Inferior parietal cortex (tissue), 1 donor: ENCODE measurements around the gene PSMB8.
"Not testable (repeated sequence)": the region's sequence is repeated elsewhere in the genome, so short reads cannot be mapped to it uniquely, and the experiment has no call there.

Experiments used
- DNase-seq: peaks from one replicate; pipeline ENCODE4 v3.0.0-alpha.2; 2016; ENCODE audit errors: extremely low spot score

PSMB8 gene

DNA sequence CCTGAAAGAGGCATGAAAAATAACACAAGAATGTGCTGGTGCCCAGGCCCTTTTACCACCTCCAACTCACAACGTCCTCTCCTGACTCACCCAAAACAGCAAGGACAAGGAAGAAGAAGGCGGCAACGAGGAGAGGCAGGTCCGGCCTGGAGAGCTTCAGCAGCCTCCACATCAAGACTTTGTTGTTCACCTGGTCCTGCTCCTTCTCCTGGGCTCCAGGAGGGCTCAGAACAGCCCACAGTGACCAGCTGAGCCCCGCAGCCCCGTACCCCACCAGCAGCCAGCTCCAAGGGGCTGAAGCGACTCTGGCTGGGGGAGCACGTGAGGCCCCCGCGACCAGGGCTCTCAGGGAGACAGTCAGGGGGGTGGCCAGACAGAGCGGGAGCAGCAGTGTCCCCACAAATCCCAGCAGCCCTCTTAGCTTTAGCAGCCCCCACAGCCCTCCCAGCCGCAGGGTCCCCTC, 6.2 kb downstream of the PSMB8 start:
- no peak for DNase-seq

DNA sequence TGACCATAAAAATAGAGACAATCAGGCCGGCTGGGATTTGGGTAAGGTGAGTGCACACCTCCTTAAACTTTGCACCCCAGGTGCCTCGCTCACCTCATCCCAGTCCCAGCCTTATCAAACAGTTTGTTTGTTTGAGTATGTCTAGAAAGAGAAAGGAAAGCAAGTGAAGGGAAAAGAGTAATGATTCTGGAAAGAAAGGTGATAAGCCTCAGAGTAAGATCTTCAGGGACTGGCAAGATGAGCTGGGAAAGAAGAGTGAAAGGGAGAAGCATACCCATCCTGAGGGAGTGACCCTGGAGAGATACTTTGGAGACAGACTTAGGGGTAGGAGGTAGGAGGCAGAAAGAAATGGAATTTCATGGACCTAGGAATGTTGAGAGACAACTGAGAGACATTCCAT, 7.0 kb downstream of the PSMB8 start:
- no peak for DNase-seq

DNA sequence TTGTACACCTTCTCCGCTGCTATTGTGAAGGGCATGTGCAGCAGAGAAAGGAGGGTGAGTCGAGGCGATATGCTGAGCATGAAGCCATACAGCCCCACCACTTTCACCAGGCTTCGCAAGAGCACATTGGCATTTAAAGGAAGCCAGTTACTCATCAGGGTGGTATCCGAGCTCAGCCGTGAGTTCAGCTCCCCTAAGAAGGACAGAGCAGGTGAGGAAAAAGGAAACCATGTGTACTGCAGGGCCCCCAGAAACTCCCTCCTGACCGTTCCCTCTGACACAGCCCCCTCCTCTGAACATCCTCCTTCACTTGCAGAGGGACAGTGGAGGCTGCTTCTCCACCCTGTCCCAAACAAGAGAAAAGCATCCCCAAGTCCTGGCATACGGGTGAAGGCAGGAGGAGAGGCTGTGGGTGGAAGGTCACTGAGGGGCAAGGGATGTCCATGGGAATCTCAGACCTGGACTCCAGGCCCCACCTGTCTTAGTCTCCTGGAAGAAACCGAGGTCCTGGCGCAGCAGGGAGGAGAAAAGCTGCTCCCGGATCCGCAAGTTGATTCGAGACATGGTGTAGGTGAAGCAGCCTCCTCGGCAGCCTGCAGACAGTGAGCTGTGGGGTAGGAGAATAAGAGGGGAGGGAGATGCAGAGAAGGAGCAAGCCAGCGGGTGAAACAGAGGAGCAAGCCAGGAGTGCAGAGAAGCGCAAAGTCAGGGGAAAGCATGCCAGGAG, 8.5 kb downstream of the PSMB8 start:
- no peak for DNase-seq

DNA sequence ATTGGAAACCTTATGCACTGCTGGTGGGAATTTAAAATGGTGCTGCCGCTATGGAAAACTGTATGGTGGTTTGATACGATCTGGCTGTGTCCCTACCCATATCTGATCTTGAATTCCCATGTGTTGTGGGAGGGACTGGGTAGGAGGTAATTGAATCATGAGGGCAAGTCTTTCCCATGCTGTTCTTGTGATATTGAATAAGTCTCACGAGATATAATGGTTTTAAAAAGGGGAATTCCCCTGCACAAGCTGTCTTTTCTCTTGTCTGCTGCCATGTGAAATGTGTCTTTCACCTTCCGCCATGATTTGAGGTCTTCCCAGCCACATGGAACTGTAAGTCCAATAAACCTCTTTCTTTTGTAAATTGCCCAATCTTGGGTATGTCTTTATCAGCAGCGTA, 10.2 kb downstream of the PSMB8 start:
- DNase-seq = no peak

DNA sequence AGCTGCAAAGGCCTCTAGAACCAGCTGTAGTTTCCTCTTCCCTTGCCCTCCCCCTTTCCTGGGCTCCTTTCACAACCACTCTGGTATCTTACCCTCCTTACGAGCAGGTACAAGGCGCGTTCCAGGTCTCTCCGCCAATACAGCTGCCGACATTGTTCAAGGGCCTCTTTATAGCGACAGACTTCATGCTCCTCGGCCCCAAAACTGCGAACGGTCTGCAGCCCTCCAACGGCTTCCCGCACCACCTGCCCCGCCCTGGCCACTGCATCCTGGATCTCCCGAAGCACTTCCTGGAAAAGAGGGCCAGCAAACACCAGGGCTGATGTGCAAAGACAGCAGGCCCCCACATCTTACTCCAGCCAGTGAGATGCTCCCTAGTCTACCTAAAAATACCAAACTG, 11.3 kb downstream of the PSMB8 start:
- no peak for DNase-seq

DNA sequence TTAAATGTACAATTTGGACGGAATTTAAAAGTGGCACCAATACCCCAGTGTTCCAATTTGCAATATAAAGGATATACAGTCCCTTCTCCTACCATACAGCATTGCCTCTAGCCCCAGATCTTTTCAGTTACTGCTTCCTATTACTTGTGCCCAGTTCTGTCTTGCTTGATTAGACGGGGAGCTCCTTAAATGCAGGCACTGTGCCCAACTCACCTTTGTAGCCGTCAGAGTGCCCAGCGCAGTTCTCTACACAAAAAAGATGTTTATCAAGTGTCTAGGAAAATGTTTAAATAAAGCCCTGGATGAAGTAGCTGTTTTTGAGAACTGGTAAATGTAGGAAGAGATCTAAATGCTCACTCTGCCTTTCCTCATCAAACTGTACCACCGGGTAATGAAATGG, 12.9 kb downstream of the PSMB8 start:
- DNase-seq = no peak

DNA sequence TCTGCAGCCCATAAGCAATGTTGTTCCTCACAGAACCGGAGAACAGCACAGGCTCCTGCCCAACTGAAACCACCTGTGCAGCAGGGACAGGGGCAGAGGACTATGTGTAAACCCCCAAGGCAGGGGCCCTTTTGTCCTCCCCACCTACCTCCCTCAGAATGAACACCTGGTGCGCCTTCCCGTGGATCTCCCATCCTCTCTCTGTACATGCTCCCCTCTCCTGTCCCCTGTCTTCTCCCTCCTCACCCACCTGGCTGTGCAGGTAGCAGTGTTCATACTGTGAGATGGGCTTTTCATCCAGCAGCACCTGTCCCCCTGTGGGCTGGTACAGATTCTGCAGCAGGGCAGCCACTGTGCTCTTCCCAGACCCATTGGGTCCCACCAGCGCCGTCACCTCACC, 13.8 kb downstream of the PSMB8 start:
- no peak for DNase-seq

DNA sequence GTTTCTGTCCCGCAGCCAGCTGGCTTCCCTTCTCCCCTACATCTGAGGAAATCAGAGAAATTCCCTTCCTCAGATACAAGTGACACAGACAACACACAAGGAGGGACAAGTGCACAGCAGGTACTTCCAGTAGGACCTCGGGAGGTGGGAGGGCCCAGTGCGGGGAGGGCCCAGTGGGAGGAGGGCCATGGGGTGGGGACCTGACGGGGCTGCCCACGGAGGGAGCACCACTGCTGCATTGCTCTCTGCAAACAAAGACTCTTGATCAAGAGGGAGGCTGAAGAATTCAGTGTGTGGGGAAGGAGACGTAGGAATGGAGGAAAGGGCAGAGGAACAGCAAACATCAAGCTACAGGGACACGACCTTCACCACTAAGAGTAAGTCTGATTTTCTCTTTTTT, 14.4 kb downstream of the PSMB8 start:
- DNase-seq = no peak

DNA sequence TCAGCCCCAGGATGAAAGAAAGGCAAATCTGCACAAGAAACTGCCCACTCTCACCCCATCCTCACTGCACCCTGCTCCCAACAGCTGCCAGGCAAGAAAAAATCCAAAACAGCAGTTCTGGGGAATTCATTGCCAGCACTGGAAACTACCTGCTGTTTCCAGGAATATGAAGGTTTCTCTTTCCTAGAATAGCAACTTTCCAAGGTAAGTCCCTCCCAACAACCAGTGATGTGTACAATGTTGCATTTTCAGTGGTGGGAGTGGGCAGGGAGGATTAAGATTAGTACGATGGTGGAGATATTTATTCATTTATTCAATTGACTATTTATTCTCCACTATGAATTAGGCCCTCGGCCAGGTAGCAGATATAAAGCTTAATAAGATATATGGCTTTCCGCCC, 16.8 kb downstream of the PSMB8 start:
- DNase-seq = no peak

DNA sequence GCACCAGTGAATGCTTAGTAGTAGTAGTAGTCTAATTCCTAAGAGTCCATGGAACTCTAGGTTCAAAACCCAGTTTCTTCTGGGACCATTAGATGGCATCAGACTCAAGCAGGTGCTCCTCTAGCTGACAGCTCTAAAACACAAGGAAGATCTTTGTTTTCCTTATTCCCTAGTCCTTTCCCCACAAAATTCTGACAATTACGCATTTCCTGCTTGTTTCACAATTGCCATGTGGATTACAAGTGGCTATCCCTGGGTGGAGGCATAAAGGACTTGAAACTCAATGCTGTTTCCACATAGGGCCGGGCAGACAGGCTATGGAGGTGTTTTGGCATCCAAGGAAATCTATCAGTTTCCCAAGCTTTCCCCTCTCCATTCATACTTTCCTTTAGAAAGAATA, 17.9 kb downstream of the PSMB8 start:
- peak; percentile 29 for DNase-seq

DNA sequence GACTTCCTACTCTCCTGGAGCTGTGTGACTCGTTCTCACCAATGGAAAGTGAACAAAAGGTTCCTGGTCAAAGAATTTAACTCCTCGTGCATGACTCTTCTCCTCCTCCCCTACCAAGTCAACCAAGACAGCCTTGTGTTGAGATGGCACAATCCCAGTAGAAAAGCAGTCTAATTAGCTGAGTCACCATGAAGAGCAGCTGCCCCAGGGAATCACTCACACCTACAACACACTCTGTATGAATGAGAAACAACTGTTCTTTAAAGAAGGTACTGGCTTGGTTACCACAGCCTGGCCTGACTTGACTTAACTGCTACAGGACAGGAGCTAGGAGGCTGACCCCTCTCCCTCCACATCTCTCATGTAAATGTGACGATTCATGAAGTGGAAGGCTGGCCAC, 24.1 kb downstream of the PSMB8 start:
- DNase-seq = no peak

DNA sequence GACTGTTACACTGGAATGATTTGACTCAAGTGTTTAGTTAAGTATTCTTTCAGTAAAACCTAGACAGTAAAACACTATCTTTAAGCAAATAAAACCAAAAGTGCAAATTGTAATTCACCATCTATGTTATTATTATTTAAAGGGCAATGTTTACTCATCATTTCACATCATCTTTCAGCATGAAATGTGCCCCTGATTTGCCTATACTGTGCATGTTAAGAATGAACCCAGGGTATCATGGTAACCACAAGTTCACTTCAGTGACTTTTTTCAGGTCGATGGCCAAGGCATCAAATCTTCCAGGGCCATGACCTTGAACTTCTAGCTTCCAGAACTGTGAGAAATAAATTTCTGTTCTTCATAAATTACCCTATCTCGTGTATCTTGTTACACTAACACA, 25.0 kb downstream of the PSMB8 start:
- DNase-seq = no peak

DNA sequence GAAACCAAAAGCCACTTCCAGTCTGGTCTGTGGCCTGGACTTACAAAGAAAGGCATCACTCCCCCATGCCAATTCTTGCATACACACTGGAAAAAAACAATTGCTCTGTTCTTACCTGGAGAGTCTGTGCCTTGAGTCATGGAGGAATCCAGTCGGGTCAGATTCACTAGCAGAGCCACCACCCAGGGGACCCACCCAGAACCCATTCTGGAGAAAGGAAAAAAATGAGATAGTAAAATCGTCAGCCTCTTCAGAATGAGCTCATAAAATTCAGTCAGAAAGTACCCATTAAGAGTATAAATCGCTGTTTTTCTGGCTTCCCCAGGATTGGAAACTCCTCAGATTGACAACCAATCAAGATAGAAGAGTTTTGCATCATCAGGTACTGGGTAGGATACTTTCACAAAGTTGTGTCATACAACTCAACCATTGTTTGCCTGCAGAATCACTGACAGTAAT, 27.1 kb downstream of the PSMB8 start, which contains the start of gene HLA-DOB:
Gene HLA-DOB (minus strand): TSS at position 257 of the 459 bp plus-strand sequence. CDS start 51 bp downstream, at position 206.
- DNase-seq = no peak

DNA sequence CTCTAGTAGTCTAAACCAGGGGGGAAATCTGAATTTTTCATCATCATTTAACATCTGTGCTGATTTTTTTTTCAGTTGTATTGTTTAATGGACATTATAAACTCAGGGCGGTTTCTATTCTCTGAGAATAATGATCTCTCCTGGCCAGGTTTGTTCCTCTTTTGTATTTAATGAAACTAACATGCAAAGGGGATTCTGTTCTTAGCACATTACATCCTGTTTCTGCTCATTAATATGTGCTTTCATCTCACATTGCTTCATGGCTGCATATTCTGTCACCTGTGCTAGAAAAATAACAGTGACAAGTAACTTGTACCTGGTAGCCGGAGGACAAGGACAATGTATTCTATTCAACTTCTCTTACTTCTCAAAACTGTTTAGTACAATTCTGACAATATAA, 27.9 kb downstream of the PSMB8 start:
- DNase-seq = no peak

DNA sequence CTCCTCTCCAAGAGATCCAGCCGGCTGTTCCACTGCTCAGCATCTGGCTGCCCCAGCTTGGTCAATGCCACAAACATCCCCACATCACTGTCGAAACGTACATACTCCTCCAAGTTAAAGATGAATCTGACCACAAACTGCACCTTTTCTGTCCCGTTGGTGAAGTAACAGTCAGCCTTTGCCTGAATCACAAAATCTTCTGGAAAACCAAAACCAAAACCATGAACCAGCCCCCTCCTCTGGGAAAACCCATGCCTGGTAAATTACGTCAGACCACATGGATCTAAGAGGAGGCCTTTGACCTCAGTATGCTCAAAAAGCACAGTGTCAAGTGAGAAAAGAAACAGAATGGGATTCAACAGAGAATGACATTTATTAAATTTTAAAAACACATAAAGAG, 28.7 kb downstream of the PSMB8 start:
- no peak for DNase-seq

DNA sequence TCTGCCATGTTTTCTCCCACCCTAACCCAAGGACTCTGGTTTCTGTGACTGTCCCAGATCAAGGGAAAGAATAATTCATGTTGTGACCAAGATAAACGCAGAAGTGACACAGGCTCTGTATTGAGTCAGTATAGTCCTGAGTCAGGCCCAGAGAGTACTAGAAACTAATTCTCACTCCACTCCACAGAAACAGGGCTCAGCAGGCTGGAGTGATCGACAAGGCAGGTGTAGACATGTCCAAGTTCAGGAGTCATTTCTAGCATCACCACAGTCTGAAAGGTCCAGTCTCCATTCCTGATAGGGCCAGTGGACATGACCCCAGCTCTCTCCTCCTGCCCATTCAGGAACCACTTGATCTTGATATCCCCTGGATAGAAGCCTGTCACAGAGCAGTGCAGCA, 29.7 kb downstream of the PSMB8 start:
- no peak for DNase-seq

DNA sequence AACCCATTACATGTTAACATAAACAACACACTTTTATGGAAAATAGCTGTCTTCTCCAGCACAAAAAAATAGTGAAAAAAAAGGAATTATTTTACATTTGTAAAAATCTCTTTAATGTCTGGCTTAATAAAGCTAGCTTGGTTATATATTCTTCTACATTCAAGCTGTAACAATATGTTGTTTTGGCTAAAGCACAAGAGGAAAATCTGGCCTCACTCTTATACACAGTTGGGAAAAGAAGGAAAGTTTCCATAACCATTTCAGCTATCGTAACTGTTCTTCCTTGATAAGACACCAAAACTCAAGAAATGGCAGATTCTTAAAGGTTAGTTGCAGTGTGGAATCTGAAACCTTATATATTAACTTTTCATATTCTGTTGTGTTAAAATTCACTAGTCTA, 34.7 kb downstream of the PSMB8 start:
- no peak for DNase-seq

DNA sequence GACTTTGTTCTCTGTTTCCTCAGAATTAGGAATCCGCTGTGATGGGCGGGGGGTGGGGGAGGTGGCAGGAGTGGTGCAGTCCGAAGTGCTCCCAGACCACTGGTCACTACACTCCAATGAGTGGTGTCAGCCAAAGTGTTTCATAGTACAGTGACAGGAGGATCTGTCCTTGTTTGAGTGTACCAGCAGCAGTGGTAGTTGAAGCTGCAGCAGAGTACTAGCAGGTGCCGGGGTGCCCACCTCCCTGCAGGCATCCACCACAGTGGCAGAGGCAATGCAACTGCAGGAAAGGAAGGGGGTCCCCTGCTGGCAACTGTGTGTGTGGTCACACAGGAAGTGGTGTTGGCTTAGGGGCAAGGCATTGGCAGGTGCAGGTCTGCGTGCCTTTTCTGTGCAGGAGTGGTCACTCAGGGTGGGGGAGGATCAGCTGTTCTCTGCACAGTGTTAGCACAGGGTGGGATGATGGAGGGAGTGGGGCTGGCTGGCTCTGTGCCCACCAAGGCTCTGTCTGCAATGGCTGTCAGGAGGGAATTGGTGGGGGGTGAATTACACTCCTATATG, 36.7 kb downstream of the PSMB8 start:
- no peak for DNase-seq

DNA sequence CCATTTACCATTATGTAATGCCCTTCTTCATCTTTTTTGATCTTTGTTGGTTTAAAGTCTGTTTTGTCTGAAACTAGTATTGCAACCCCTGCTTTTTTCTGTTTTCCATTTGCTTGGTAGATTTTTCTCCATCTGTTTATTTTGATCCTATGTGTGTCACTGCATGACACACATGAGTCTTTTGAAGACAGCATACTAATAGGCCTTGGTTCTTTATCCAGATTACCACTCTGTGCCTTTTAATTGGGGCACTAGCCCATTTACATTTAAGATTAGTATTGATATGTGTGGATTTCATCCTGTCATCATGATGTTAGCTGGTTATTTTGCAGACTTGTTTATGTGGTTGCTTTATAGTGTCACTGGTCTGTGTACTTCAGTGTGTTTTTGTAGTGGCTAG, 38.4 kb downstream of the PSMB8 start:
- DNase-seq = not testable (repeated sequence)

DNA sequence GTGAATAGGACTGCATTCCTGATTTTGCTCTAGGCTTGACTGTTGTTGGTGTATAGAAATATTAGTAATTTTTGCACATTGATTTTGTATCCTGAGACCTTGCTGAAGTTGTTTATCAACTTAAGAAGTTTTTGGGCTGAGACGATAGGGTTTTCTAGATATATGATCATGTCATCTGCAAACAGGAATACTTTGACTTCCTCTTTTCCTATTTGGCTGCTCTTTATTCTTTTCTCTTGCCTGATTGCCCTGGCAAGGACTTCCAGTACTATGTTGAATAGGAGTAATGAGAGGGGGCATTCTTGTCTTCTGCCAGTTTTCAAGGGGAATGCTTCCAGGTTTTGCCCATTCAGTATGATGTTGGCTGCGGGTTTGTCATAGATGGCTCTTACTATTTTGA, 40.4 kb downstream of the PSMB8 start:
- no peak for DNase-seq

DNA sequence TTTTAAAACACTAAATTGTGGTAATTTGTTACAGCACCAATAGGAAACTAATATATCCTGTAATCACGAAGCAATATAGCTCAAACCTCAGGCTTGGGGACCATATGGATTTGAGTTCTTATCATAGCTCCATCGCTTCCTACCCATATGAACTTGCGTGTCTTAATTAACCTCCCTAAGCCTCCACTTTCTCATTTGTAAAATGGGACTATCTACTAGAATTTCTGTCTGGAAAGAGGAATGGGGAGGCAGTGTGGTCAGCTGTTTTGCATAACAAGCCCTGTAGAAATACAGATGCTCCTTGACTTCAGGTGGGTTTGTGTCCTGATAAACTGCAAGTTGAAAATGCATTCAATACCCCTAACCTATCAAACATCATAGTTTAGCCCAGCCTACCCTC, 44.1 kb downstream of the PSMB8 start:
- no peak for DNase-seq

DNA sequence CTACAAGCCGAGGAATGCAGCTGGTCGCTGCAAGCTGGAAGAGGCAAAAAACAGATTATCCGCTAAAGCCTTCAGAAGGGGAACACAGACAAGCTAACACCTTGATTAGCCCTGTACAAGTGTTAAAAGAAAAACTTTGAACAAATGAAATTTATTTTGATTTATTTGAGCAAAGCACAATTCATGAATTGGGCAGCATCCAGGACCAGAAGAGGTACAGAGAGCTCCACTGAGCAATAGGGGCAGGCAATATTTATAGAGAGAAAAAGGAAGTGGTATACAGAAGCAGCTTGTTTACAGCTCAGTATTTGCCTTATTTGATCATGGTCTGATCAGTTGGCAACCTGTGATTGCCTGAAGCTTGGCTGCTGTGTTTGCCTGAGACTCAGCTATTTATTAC, 44.7 kb downstream of the PSMB8 start:
- no peak for DNase-seq
